GM10266 (cell line): ENCODE results near the gene EPG5.
A peak's percentile ranks its signal among the peaks of the same experiment; 100 is the strongest.

Experiments
- DNase-seq: peaks from one replicate; pipeline ENCODE4 v3.0.0; 2012; ENCODE audit errors: extremely low spot score
- CTCF ChIP-seq: IDR thresholded peaks from 2 replicates; pipeline ENCODE4 v1.5.1; 2012; ENCODE audit warnings: mild to moderate bottlenecking, low read depth; ENCODE audit not compliant: control insufficient read depth, insufficient read depth; ENCODE audit errors: missing control alignments

EPG5 gene

GRCh38 chr18:45880876-45881558 lies 86.1 kb downstream of the EPG5 start:
- TF ChIP-seq CTCF = no peak
- DNase-seq = no peak

- peak; percentile 99 for TF ChIP-seq CTCF
- peak; percentile 69 for DNase-seq
These were observed 87.2 kb downstream of the EPG5 start for GRCh38 chr18:45879681-45880655.

- DNase-seq = no peak
- no peak for TF ChIP-seq CTCF
These were observed 89.7 kb downstream of the EPG5 start for GRCh38 chr18:45877403-45877802.

DNA sequence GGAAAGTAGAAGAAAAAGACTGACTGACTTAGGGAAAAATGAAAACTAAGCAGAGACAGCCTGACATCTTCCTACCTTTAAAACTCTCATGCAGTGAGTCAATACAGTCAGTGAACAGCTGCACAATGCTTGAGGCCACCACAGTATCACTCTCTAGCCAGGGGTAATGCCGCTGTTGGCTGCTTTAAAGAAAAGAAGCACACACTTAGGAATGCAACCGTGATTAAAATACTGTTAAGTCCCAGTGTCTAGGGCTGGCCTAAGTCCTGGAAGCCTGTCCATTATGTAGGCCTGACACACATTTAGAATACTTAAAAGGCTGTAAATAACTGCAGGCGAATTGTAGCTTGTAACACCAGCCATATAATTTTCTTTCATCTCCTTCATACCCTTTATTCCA lies 91.0 kb downstream of the EPG5 start:
- no peak for DNase-seq
- TF ChIP-seq CTCF = no peak

DNA sequence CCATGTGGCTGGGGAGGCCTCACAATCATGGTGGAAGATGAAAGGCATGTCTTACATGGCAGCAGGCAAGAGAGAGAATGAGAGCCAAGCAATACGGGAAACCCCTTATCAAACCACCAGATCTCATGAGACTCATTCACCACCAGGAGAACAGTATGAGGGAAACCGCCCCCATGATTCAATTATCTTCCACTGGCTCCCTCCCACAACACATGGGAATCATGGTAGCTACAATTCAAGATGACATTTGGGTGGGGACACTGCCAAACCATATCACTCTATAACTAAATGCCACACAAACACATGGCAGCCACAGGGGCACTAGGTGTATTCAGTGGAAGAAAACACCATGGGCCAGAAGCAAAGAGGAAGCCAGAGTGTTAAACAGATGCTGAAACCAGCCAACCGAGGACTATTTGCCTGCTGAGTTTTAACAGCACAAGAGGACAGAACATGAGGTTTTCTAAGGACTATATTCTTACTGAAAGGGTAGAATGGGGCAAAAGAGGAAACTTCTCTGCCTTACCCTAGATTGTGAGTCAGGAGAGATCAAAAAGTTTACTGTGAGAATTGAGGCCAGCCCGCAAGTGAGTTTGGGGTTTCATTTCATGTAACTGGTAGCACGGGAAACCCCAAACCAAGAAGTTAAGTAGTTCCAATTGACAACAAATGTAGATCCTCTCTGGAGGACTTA lies 92.5 kb downstream of the EPG5 start:
- peak; percentile 52 for DNase-seq
- TF ChIP-seq CTCF = no peak

DNA sequence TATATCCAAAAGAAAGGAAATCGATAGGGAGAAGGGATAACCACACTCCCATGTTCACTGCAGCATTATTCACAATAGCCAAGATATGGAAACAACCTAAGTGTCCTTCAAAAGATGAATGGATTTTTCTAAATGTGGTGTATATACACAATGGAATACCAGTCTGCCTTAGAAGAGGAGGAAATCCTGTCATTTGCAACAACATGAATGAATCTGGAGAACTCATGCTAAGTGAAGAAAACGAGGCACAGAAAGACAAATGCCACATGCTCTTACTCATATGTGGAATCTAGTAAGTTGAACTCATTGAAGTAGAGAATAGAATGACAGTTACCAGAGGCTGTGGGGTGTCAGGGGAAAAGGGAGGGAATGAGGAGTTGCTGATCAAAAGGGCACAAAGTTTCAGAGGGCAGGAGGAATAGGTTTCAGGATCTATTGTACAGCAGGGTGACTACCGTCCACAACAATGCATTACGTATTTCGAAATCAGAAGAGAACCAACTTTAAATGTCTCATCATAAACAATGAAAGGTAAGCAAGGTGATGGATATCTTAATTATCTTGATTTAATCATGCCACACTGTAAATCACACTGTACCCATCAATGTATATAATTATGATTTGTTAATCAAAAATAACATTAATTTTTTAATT lies 95.6 kb downstream of the EPG5 start:
- DNase-seq = no peak
- no peak for TF ChIP-seq CTCF
